Breast epithelium (tissue), 4 donors: ENCODE data around the gene LCN6. TPM values are rescaled to one million over a fixed set of nuclear protein-coding genes. Genes with fewer than 3 reads are reported as not detected.

Experiments
- DNase-seq, 2 donors: peaks; one replicate each; pipeline ENCODE4 v3.0.0-alpha.2; 2019; ENCODE audit warnings: low spot score in 2 of 2
- H3K27ac ChIP-seq, 2 donors: fragments of 200-600 bp; sonication (generic) in 1 of 2; one replicate each; pipeline ENCODE4 v1.5.1; 2016 to 2019; ENCODE audit warnings: mild to moderate bottlenecking in 1 of 2
- H3K27me3 ChIP-seq, 2 donors: fragments of 200-600 bp; sonication (generic) in 1 of 2; one replicate each; pipeline versions ENCODE4 v1.5.1 to v1.6.0; 2017 to 2019; ENCODE audit warnings: control low read depth in 1 of 2, mild to moderate bottlenecking in 1 of 2
- H3K36me3 ChIP-seq: fragments of 200-600 bp; one replicate; pipeline ENCODE4 v1.5.1; 2019
- H3K4me1 ChIP-seq, 2 donors: fragments of 200-600 bp; sonication (generic); one replicate each; pipeline ENCODE4 v1.5.1; 2016 to 2019; ENCODE audit warnings: control low read depth in 1 of 2
- H3K4me3 ChIP-seq, 3 donors: fragments of 200-600 bp; sonication (generic); 1 replicate in 2 of 3; 2 replicates in 1 of 3; pipeline ENCODE4 v1.5.1; 2016 to 2019; ENCODE audit warnings: mild to moderate bottlenecking in 3 of 3, moderate library complexity in 2 of 3
- H3K9me3 ChIP-seq, 2 donors: fragments of 200-600 bp; sonication (generic) in 1 of 2; one replicate each; pipeline ENCODE4 v1.5.1; 2016 to 2019; ENCODE audit warnings: control low read depth in 1 of 2
- CTCF ChIP-seq, 3 donors: fragments of 450-650 bp; IDR thresholded peaks; one replicate each; pipeline ENCODE4 v1.5.1; 2016 to 2017; ENCODE audit warnings: antibody characterized with exemption in 3 of 3, mild to moderate bottlenecking in 3 of 3, moderate library complexity in 3 of 3
- POLR2A ChIP-seq: fragments of 450-650 bp; IDR thresholded peaks from one replicate; pipeline ENCODE4 v1.6.1; 2016; ENCODE audit warnings: antibody characterized with exemption, mild to moderate bottlenecking, moderate library complexity
- POLR2AphosphoS5 ChIP-seq, 3 donors: sonication (generic); formaldehyde crosslinking; IDR thresholded peaks; one replicate each; pipeline ENCODE4 v1.6.1; 2017; ENCODE audit warnings: antibody characterized with exemption in 3 of 3
- intact Hi-C: fragments of 100-400 bp; cut with DNase I; formaldehyde crosslinking; loops from one replicate; pipeline ENCODE4 v1.15.1; 2023; ENCODE audit warnings: low total_unique reads
- total RNA-seq, 3 donors: library from RNA; depleted of rRNA; stranded (reverse); fragments of >200 nt; gene quantifications; one replicate each; pipeline ENCODE4 v1.1.0, GENCODE V29; 2016

The LCN6 gene
- total RNA-seq, 3 donors from 2014 or later: 4.1 to 12.2 (median 9.5) TPM

GRCh38 chr9:136734837-136735496 is 13.4 kb downstream of the LCN6 start:
- H3K4me3 ChIP-seq: no peak overlapping the region
- peaks cover 0 to 14% of the 10 kb centered on the region in 2 donors for H3K27me3 ChIP-seq
- no peak for DNase-seq
- TF ChIP-seq POLR2AphosphoS5 (IDR thresholded peaks at IDR 0.05): no peak
- no peak for TF ChIP-seq CTCF (IDR thresholded peaks at IDR 0.05)
- TF ChIP-seq POLR2A: no peak
- intact Hi-C loops: no loop called here
- no peaks in the 10 kb centered on the region for H3K36me3 ChIP-seq
- H3K9me3 ChIP-seq: no peaks in the 10 kb centered on the region
- H3K27ac ChIP-seq: no peak overlapping the region
- H3K4me1 ChIP-seq: no peaks in the 10 kb centered on the region

- no peak overlapping the region for H3K27ac ChIP-seq
- no peak for DNase-seq
- H3K36me3 ChIP-seq: no peaks in the 10 kb centered on the region
- no peak overlapping the region for H3K4me3 ChIP-seq
- H3K9me3 ChIP-seq: no peaks in the 10 kb centered on the region
- TF ChIP-seq POLR2AphosphoS5 (IDR thresholded peaks at IDR 0.05) (no peak), CTCF (IDR thresholded peaks at IDR 0.05) (no peak), POLR2A (no peak)
- H3K27me3 ChIP-seq: peaks cover 0 to 2% of the 10 kb centered on the region in 2 donors
- intact Hi-C loops: no loop called here
- peaks cover 0 to 3% of the 10 kb centered on the region in 2 donors for H3K4me1 ChIP-seq
Measured at GRCh38 chr9:136733611-136734010, 14.7 kb downstream of the LCN6 start.

GRCh38 chr9:136732444-136733178 is 15.7 kb downstream of the LCN6 start:
- Histone ChIP-seq H3K9me3 (no peaks in the 10 kb centered on the region), H3K36me3 (no peaks in the 10 kb centered on the region), H3K27me3 (no peaks in the 10 kb centered on the region), H3K4me3 (no peak overlapping the region), H3K27ac (no peak overlapping the region), H3K4me1 (peaks cover 0 to 3% of the 10 kb centered on the region in 2 donors)
- intact Hi-C loops: no loop called here
- TF ChIP-seq POLR2A: no peak
- TF ChIP-seq CTCF (IDR thresholded peaks at IDR 0.05): no peak
- no peak for TF ChIP-seq POLR2AphosphoS5 (IDR thresholded peaks at IDR 0.05)
- DNase-seq: no peak

GRCh38 chr9:136729926-136730325 is 18.4 kb downstream of the LCN6 start:
- no peak for DNase-seq
- Histone ChIP-seq H3K27me3 (no peaks in the 10 kb centered on the region), H3K9me3 (no peaks in the 10 kb centered on the region), H3K36me3 (no peaks in the 10 kb centered on the region), H3K4me1 (peaks cover 3 to 14% of the 10 kb centered on the region in 2 donors), H3K27ac (no peak overlapping the region), H3K4me3 (no peak overlapping the region)
- no peak for TF ChIP-seq POLR2AphosphoS5 (IDR thresholded peaks at IDR 0.05)
- no peak for TF ChIP-seq POLR2A
- intact Hi-C loops: no loop called here

GRCh38 chr9:136729144-136729543 is 19.2 kb downstream of the LCN6 start:
- DNase-seq: no peak
- no peaks in the 10 kb centered on the region for H3K9me3 ChIP-seq
- TF ChIP-seq POLR2AphosphoS5 (IDR thresholded peaks at IDR 0.05): no peak
- no peak for TF ChIP-seq POLR2A
- TF ChIP-seq CTCF (IDR thresholded peaks at IDR 0.05): no peak
- peak overlapping the region in 1 of 2 donors; percentile 13 for H3K27ac ChIP-seq
- H3K36me3 ChIP-seq: peaks cover 1% of the 10 kb centered on the region
- no peaks in the 10 kb centered on the region for H3K27me3 ChIP-seq
- H3K4me1 ChIP-seq: peaks cover 3 to 14% of the 10 kb centered on the region in 2 donors
- H3K4me3 ChIP-seq: peak overlapping the region; percentile 75 to 86 (median 81)
- intact Hi-C loops: no loop called here
